WTC11 (cell line): ENCODE data around the gene NDOR1.

ENCODE experiments used
- CTCF ChIP-seq: fragments of 200-600 bp; IDR thresholded peaks from 2 replicates; pipeline ENCODE4 v1.8.0; 2022; ENCODE audit warnings: antibody characterized with exemption
- FOXJ3 ChIP-seq: sonication (generic); formaldehyde crosslinking; IDR thresholded peaks from 2 replicates; pipeline ENCODE4 v1.9.0; 2021; ENCODE audit warnings: missing genetic modification reagents, mild to moderate bottlenecking, borderline replicate concordance
- JUN ChIP-seq: sonication (generic); formaldehyde crosslinking; IDR thresholded peaks from 2 replicates; pipeline ENCODE4 v1.8.0; 2023; ENCODE audit warnings: mild to moderate bottlenecking, missing genetic modification reagents
- NFE2L1 ChIP-seq: sonication (generic); formaldehyde crosslinking; IDR thresholded peaks from 2 replicates; pipeline ENCODE4 v1.8.1; 2023; ENCODE audit warnings: missing genetic modification reagents
- RORB ChIP-seq: fragments of 250-450 bp; sonication (Bioruptor Pico); IDR thresholded peaks from 2 replicates; pipeline ENCODE4 v1.9.0; 2021; ENCODE audit warnings: mild to moderate bottlenecking
- TEAD4 ChIP-seq: sonication (generic); formaldehyde crosslinking; IDR thresholded peaks from 2 replicates; pipeline ENCODE4 v1.8.0; 2022; ENCODE audit warnings: mild to moderate bottlenecking, missing genetic modification reagents
- USF1 ChIP-seq: sonication (generic); formaldehyde crosslinking; IDR thresholded peaks from 2 replicates; pipeline ENCODE4 v1.8.0; 2022; ENCODE audit warnings: mild to moderate bottlenecking, missing genetic modification reagents
- ZNF138 ChIP-seq: sonication (generic); formaldehyde crosslinking; conservative IDR thresholded peaks from 2 replicates; pipeline ENCODE4 v1.8.1; 2022; ENCODE audit warnings: mild to moderate bottlenecking, moderate library complexity, missing genetic modification reagents
- TF ChIP-seq, protein P1 (sequence below): fragments of 250-450 bp; sonication (Bioruptor Pico); IDR thresholded peaks from 2 replicates; pipeline ENCODE4 v1.9.0; 2021; ENCODE audit warnings: mild to moderate bottlenecking
- TF ChIP-seq, protein P2 (sequence below): sonication (generic); formaldehyde crosslinking; IDR thresholded peaks from 2 replicates; pipeline ENCODE4 v1.8.0; 2022; ENCODE audit warnings: mild to moderate bottlenecking, missing genetic modification reagents

DNA sequence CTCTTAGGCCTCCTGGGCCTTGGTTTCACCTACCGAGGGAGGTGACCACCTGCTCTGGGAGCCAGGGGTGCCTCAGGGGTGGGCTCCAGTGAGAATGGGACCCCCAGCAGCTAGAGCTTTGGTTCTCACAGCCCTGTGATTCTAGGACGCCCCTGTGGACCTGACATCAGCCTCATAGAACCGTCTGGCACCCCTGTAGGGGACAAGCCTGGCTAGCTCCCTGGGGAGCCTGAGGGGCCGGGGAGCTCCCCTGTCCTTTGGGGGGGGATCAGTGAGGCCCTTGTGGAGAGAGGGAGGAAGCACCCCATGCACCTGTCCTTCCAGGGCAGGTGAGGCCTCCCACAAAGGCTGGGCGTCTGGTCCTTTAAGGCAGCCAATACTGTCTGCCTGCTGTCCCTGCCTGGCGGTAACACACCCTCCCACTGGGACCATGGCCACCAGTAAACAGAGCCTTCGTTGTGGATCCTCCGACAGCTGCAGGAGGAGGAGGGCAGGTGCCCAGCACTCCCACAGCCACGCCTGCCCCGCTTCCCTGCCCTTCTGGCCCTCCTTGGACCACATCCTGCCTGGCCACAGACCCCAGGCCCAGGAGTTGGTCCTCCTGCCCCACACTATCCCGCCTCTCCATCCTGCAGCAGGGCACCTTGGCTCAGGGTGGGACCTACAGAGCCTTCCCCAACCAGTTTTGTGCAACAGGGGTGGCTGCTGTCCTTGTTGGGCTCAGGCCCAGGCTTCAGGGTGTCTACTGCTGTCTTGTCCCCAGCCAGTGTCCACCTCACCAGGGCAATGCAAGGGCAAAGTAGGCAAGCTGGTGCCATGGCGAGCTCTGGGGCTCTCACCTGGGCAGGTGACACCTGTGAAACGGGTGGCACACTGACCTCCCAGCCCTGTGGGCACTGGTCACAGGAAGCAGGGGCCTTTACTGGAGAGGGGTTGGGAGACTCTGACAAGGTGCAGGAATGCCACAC is 32.5 kb downstream of the NDOR1 start:
- TF ChIP-seq TEAD4 (CRISPR knock-in tag) (no peak), CTCF (no peak), JUN (CRISPR knock-in tag) (no peak), FOXJ3 (no peak), ZNF138 (CRISPR knock-in tag) (no peak), RORB (no peak), NFE2L1 (CRISPR knock-in tag) (no peak), USF1 (CRISPR knock-in tag) (no peak)
- TF ChIP-seq, protein P1, sequence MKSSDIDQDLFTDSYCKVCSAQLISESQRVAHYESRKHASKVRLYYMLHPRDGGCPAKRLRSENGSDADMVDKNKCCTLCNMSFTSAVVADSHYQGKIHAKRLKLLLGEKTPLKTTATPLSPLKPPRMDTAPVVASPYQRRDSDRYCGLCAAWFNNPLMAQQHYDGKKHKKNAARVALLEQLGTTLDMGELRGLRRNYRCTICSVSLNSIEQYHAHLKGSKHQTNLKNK (CRISPR knock-in tag): no peak
- TF ChIP-seq, protein P2, sequence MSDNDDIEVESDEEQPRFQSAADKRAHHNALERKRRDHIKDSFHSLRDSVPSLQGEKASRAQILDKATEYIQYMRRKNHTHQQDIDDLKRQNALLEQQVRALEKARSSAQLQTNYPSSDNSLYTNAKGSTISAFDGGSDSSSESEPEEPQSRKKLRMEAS (CRISPR knock-in tag): no peak
